NOMO-1 treated with dmso at 0.1 percent for 144 hours (cell line): Measurements from ENCODE around the gene FOXP1.

ENCODE experiments used
- DNase-seq: peaks from one replicate; lab custom pipeline; 2025; ENCODE audit not compliant: unreplicated experiment; lab: John Stamatoyannopoulos, UW

FOXP1 gene

GRCh38 chr3:71316066-71316777, 267.3 kb downstream of the FOXP1 start:
- no peak for DNase-seq

- no peak for DNase-seq
These were observed 268.1 kb downstream of the FOXP1 start for GRCh38 chr3:71315431-71315830.

- DNase-seq = no peak
These were observed 269.7 kb downstream of the FOXP1 start for GRCh38 chr3:71313844-71314243.

GRCh38 chr3:71312461-71312860, 271.1 kb downstream of the FOXP1 start:
- no peak for DNase-seq

- no peak for DNase-seq
These were observed 271.9 kb downstream of the FOXP1 start for GRCh38 chr3:71311661-71312046.

- no peak for DNase-seq
These were observed 272.4 kb downstream of the FOXP1 start for GRCh38 chr3:71310980-71311660.

- DNase-seq = no peak
These were observed 273.1 kb downstream of the FOXP1 start for GRCh38 chr3:71310359-71310979.

GRCh38 chr3:71309886-71310285, 273.6 kb downstream of the FOXP1 start:
- DNase-seq = no peak

- DNase-seq = no peak
These were observed 274.2 kb downstream of the FOXP1 start for GRCh38 chr3:71309342-71309741.

GRCh38 chr3:71308836-71309235, 274.7 kb downstream of the FOXP1 start:
- no peak for DNase-seq

- DNase-seq = no peak
These were observed 275.4 kb downstream of the FOXP1 start for GRCh38 chr3:71307991-71308697.

GRCh38 chr3:71305231-71306206, 278.0 kb downstream of the FOXP1 start:
- DNase-seq = no peak

- no peak for DNase-seq
These were observed 278.8 kb downstream of the FOXP1 start for GRCh38 chr3:71304684-71305083.

- DNase-seq = no peak
These were observed 279.3 kb downstream of the FOXP1 start for GRCh38 chr3:71304247-71304646.

- no peak for DNase-seq
These were observed 279.8 kb downstream of the FOXP1 start for GRCh38 chr3:71303627-71304200.

- DNase-seq = no peak
These were observed 280.9 kb downstream of the FOXP1 start for GRCh38 chr3:71302604-71303003.

- no peak for DNase-seq
These were observed 282.6 kb downstream of the FOXP1 start for GRCh38 chr3:71300951-71301393.

GRCh38 chr3:71299160-71299559, 284.4 kb downstream of the FOXP1 start:
- DNase-seq = no peak

- DNase-seq = no peak
These were observed 288.6 kb downstream of the FOXP1 start for GRCh38 chr3:71294919-71295318.

- DNase-seq = no peak
These were observed 293.2 kb downstream of the FOXP1 start for GRCh38 chr3:71290301-71290700.
